Thyroid gland (tissue), 4 donors: ENCODE data around the gene PRSS21.

ENCODE experiments used
- POLR2A ChIP-seq, 2 donors: fragments of 450-650 bp; IDR thresholded peaks; one replicate each; pipeline ENCODE4 v1.6.1; 2017; ENCODE audit warnings: antibody characterized with exemption in 2 of 2, mild to moderate bottlenecking in 2 of 2, moderate library complexity in 1 of 2
- TF ChIP-seq, protein P1 (sequence below), 6 experiments: fragments of 200-600 bp in 3 of 6; fragments of 450-650 bp in 3 of 6; sonication (generic) in 3 of 6; IDR thresholded peaks; one replicate each; pipeline ENCODE4 v1.5.1; 2016 to 2019; ENCODE audit warnings: antibody characterized with exemption in 6 of 6, mild to moderate bottlenecking in 2 of 6, inconsistent platforms in 1 of 6, moderate library complexity in 1 of 6

DNA sequence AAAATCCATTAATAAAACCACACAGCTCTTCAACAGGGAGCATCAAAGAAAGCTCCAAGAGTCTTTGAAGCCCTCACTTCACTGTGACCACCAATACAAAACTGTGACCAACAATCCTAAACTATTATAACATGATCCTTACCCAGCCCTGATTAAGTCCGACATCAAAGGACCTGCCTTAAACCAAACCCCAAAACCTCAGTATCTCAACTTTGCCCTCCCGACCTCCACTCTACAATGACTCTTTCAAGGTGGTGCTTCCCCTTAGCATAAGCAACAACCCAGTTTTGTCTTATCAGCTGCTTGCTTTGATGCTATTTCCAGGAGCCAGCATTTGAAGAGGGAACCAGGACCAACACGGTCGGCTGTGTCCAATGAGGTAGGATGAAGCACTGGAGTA is 49.4 kb downstream of the PRSS21 start:
- TF ChIP-seq, protein P1, sequence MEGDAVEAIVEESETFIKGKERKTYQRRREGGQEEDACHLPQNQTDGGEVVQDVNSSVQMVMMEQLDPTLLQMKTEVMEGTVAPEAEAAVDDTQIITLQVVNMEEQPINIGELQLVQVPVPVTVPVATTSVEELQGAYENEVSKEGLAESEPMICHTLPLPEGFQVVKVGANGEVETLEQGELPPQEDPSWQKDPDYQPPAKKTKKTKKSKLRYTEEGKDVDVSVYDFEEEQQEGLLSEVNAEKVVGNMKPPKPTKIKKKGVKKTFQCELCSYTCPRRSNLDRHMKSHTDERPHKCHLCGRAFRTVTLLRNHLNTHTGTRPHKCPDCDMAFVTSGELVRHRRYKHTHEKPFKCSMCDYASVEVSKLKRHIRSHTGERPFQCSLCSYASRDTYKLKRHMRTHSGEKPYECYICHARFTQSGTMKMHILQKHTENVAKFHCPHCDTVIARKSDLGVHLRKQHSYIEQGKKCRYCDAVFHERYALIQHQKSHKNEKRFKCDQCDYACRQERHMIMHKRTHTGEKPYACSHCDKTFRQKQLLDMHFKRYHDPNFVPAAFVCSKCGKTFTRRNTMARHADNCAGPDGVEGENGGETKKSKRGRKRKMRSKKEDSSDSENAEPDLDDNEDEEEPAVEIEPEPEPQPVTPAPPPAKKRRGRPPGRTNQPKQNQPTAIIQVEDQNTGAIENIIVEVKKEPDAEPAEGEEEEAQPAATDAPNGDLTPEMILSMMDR (IDR thresholded peaks at IDR 0.05), result no peak
- no peak for TF ChIP-seq POLR2A (IDR thresholded peaks at IDR 0.05)
